ENCODE results near the gene COPZ1. TPM values are rescaled to one million over a fixed set of nuclear protein-coding genes. Genes with fewer than 3 reads are reported as not detected.
A peak's percentile ranks its signal among the peaks of the same experiment; 100 is the strongest.

COPZ1 gene
- total and polyA plus RNA-seq, 4 donors = 98.8 to 163 (median 136) TPM

DNA sequence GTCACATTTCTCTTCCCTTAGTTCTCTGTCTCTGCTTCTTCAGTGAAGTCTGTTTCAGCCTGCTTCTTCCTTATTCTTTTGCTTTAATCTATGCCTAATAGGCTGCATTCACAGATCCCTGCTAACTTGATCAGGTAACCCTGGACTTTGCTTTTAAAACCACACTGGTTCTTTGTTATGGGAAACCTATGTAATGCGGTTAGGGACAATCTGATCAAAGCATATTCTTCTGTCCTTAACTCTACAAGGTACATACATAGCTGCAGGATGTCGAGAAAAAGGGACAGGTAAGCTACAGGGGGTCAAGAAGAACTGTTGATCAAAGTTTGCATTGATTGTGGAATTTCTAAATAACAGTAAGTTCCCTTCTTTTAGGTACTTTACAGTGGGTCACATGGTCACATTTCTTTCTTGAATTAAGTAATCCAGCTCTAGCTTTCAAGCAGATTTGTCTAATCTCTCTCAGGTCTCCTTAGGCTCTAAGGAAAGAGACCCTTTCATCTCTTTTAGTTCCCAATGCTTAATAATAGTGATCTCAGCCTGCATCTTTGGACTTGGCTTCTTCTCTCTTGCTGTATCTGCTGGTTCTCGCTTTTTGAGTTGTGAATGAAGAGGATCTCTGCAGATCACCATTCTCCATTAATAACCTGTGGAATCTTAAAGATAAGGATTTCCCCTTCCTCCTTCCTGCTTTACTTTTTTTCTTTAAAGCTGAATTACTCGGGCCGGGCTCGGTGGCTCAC is 3.8 kb downstream of the COPZ1 start:
- Histone ChIP-seq H3K27me3 (ENCODE audit: control insufficient read depth in 3 of 3, insufficient read depth in 3 of 3, low read length in 2 of 3) (no peaks in the 10 kb centered on the region), H3K36me3 (ENCODE audit: control insufficient read depth in 4 of 4, insufficient read depth in 4 of 4, low read length in 4 of 4) (peaks cover 0 to 8% (median 2%) of the 10 kb centered on the region in 4 donors), H3K27ac (ENCODE audit: low read depth in 1 of 2, low read length in 1 of 2) (no peak overlapping the region), H3K9me3 (ENCODE audit: control insufficient read depth in 4 of 4, insufficient read depth in 3 of 4, low read length in 3 of 4) (no peaks in the 10 kb centered on the region), H3K4me3 (no peak overlapping the region), H3K9ac (ENCODE audit: insufficient read depth in 1 of 2, low read length in 2 of 2) (no peak overlapping the region), H3K4me1 (ENCODE audit: control insufficient read depth in 5 of 5, insufficient read depth in 5 of 5, low read length in 5 of 5) (peaks cover 0 to 7% (median 5%) of the 10 kb centered on the region in 5 donors)
- no peak for DNase-seq
- TF ChIP-seq, protein P1, sequence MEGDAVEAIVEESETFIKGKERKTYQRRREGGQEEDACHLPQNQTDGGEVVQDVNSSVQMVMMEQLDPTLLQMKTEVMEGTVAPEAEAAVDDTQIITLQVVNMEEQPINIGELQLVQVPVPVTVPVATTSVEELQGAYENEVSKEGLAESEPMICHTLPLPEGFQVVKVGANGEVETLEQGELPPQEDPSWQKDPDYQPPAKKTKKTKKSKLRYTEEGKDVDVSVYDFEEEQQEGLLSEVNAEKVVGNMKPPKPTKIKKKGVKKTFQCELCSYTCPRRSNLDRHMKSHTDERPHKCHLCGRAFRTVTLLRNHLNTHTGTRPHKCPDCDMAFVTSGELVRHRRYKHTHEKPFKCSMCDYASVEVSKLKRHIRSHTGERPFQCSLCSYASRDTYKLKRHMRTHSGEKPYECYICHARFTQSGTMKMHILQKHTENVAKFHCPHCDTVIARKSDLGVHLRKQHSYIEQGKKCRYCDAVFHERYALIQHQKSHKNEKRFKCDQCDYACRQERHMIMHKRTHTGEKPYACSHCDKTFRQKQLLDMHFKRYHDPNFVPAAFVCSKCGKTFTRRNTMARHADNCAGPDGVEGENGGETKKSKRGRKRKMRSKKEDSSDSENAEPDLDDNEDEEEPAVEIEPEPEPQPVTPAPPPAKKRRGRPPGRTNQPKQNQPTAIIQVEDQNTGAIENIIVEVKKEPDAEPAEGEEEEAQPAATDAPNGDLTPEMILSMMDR (IDR thresholded peaks at IDR 0.05; ENCODE audit: control extremely low read depth, extremely low read depth) = no peak
- no peak for ATAC-seq (ENCODE audit: insufficient read depth, low FRiP score)
- WGBS, 2 donors = 68 to 90% methylated on average over 6 of the region's 6 CpGs

DNA sequence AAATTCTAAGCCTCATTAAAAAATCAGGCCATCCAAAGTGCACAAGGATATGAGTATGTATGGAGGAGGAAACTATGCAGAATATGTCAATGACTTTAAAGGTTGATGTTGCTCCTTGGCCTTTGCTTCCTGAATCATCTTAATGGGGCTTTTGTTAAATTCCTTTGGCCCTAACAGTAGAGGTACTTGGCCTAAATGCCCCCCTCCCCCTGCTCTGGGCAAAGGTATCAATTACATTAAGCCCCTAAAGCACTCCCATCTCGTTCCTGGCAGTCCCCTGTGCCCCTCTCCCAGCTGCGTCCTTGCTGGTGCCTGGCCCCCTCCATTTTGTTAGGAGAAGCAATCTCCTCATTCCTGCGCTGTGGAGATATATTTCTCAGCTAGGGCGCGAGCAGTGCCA is 4.8 kb downstream of the COPZ1 start:
- no peak overlapping the region for H3K4me3 ChIP-seq
- peaks cover 0 to 7% (median 5%) of the 10 kb centered on the region in 5 donors for H3K4me1 ChIP-seq (ENCODE audit: control insufficient read depth in 5 of 5, insufficient read depth in 5 of 5, low read length in 5 of 5)
- DNase-seq (no peak), ATAC-seq (ENCODE audit: insufficient read depth, low FRiP score) (no peak)
- 73 to 87% methylated on average over 5 of the region's 5 CpGs for WGBS, 2 donors
- TF ChIP-seq, protein P1 (IDR thresholded peaks at IDR 0.05; ENCODE audit: control extremely low read depth, extremely low read depth) = no peak
- H3K36me3 ChIP-seq (ENCODE audit: control insufficient read depth in 4 of 4, insufficient read depth in 4 of 4, low read length in 4 of 4) = peaks cover 0 to 8% (median 2%) of the 10 kb centered on the region in 4 donors
- peak overlapping the region in 1 of 2 donors; percentile 9 for H3K27ac ChIP-seq (ENCODE audit: low read depth in 1 of 2, low read length in 1 of 2)
- no peaks in the 10 kb centered on the region for H3K9me3 ChIP-seq (ENCODE audit: control insufficient read depth in 4 of 4, insufficient read depth in 3 of 4, low read length in 3 of 4)
- H3K9ac ChIP-seq (ENCODE audit: insufficient read depth in 1 of 2, low read length in 2 of 2) = no peak overlapping the region
- no peaks in the 10 kb centered on the region for H3K27me3 ChIP-seq (ENCODE audit: control insufficient read depth in 3 of 3, insufficient read depth in 3 of 3, low read length in 2 of 3)

DNA sequence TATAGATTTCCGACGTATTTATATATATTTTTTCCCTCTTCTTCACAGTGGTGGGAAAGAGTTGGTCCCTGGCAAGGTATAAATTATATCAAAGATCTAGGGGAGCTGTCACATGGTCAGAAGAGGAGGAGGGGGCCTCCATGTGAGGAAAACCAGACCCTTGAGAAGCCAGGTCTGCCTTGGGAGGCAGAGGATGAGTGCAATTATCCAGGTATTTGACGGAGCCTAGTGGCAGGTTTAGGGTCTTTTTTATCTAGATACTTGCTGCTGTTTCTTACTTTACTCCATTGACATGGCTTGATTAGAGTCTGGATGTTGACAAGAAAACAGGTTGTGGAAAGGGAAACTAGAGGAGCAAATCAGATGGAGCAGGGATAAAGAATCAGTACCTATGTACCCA is 5.5 kb downstream of the COPZ1 start:
- peaks cover 0 to 7% (median 5%) of the 10 kb centered on the region in 5 donors for H3K4me1 ChIP-seq (ENCODE audit: control insufficient read depth in 5 of 5, insufficient read depth in 5 of 5, low read length in 5 of 5)
- TF ChIP-seq, protein P1 (IDR thresholded peaks at IDR 0.05; ENCODE audit: control extremely low read depth, extremely low read depth) = no peak
- no peak overlapping the region for H3K9ac ChIP-seq (ENCODE audit: insufficient read depth in 1 of 2, low read length in 2 of 2)
- ATAC-seq (ENCODE audit: insufficient read depth, low FRiP score) = no peak
- H3K27me3 ChIP-seq (ENCODE audit: control insufficient read depth in 3 of 3, insufficient read depth in 3 of 3, low read length in 2 of 3) = no peaks in the 10 kb centered on the region
- no peak overlapping the region for H3K4me3 ChIP-seq
- no peak for DNase-seq
- H3K27ac ChIP-seq (ENCODE audit: low read depth in 1 of 2, low read length in 1 of 2) = no peak overlapping the region
- H3K9me3 ChIP-seq (ENCODE audit: control insufficient read depth in 4 of 4, insufficient read depth in 3 of 4, low read length in 3 of 4) = no peaks in the 10 kb centered on the region
- peaks cover 0 to 4% (median 2%) of the 10 kb centered on the region in 4 donors for H3K36me3 ChIP-seq (ENCODE audit: control insufficient read depth in 4 of 4, insufficient read depth in 4 of 4, low read length in 4 of 4)
- WGBS, 2 donors = 65 to 90% methylated on average over 3 of the region's 3 CpGs
